Glutamatergic neuron (in vitro differentiated cells): ENCODE measurements around the gene NDUFS2. TPM values are rescaled to one million over a fixed set of nuclear protein-coding genes. Genes with fewer than 3 reads are reported as not detected.

ENCODE experiments used
- DNase-seq: peaks from one replicate; pipeline ENCODE4 v3.0.0; 2022
- H3K27ac Mint-ChIP-seq: one replicate; pipeline ENCODE4 v1.8.0; 2020; ENCODE audit warnings: mild to moderate bottlenecking, mixed read lengths, inconsistent platforms; ENCODE audit not compliant: unreplicated experiment
- H3K27me3 Mint-ChIP-seq: one replicate; pipeline ENCODE4 v1.8.0; 2020; ENCODE audit warnings: mild to moderate bottlenecking, moderate library complexity, mixed read lengths, inconsistent platforms; ENCODE audit not compliant: unreplicated experiment
- H3K36me3 Mint-ChIP-seq: one replicate; pipeline ENCODE4 v1.8.0; 2020; ENCODE audit warnings: mild to moderate bottlenecking, mixed read lengths, inconsistent platforms; ENCODE audit not compliant: unreplicated experiment
- H3K4me1 Mint-ChIP-seq: one replicate; pipeline ENCODE4 v1.8.0; 2020; ENCODE audit warnings: mild to moderate bottlenecking, low read depth, mixed read lengths, inconsistent platforms; ENCODE audit not compliant: unreplicated experiment
- H3K4me3 Mint-ChIP-seq: one replicate; pipeline ENCODE4 v1.8.0; 2020; ENCODE audit warnings: mild to moderate bottlenecking, mixed read lengths, inconsistent platforms; ENCODE audit not compliant: unreplicated experiment
- H3K9me3 Mint-ChIP-seq: one replicate; pipeline ENCODE4 v1.8.0; 2020; ENCODE audit warnings: mild to moderate bottlenecking, moderate library complexity, mixed read lengths, inconsistent platforms; ENCODE audit not compliant: unreplicated experiment
- total RNA-seq: library from RNA; stranded (reverse); fragmentation: NEBNext Ultra II Directional; extraction: Animal tissue kit (Norgen Biotek cat#: 25700); gene quantifications from one replicate; pipeline ENCODE4 v1.2.1, GENCODE V29; 2021; ENCODE audit not compliant: unreplicated experiment
- TF ChIP-seq, protein P1 (sequence below): fragments of 200-600 bp; sonication (generic); IDR thresholded peaks from one replicate; pipeline ENCODE4 v1.5.0; 2021; ENCODE audit not compliant: partially characterized antibody, unreplicated experiment

Gene NDUFS2
- total RNA-seq, 1 donor from 2014 or later, result 112 TPM

DNA sequence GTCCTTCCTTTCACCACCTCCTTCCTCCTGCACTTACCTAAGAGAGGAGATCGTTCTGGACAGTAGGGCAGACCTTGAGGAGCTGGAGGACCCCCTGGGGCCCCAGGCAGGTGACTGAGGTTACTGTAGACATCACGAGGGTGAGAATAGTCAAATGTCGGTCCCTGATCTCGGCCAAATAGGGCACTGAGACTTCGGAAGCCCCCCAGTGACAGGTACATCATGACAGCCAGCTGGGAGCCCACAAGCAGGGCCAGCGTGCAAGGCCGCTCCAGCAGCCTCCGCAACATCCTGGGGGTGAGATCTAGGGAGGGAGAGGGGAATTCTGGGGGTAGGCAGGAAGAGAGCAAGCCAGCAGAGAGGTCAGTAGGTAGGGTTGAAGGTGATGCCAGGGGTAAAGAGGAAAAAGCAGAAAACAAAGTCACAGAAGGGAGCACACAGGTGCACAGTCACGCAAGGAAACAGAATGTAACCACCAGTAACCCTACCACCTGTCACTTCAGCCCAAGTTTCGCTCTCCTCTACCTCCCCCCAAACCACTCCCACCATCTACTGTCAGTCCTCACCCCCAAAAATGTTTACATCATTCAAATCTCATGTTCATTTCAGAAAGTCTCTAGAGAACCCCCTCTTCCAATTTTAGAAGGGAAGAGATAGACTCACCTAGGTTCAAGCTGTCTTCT lies 26.3 kb upstream of the NDUFS2 start:
- H3K27me3 Mint-ChIP-seq, result peaks cover 14% of the 10 kb centered on the region
- DNase-seq, result no peak
- H3K4me3 Mint-ChIP-seq, result peak overlapping the region; percentile 100
- TF ChIP-seq, protein P1, sequence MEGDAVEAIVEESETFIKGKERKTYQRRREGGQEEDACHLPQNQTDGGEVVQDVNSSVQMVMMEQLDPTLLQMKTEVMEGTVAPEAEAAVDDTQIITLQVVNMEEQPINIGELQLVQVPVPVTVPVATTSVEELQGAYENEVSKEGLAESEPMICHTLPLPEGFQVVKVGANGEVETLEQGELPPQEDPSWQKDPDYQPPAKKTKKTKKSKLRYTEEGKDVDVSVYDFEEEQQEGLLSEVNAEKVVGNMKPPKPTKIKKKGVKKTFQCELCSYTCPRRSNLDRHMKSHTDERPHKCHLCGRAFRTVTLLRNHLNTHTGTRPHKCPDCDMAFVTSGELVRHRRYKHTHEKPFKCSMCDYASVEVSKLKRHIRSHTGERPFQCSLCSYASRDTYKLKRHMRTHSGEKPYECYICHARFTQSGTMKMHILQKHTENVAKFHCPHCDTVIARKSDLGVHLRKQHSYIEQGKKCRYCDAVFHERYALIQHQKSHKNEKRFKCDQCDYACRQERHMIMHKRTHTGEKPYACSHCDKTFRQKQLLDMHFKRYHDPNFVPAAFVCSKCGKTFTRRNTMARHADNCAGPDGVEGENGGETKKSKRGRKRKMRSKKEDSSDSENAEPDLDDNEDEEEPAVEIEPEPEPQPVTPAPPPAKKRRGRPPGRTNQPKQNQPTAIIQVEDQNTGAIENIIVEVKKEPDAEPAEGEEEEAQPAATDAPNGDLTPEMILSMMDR, result no peak
- no peak overlapping the region for H3K27ac Mint-ChIP-seq
- H3K9me3 Mint-ChIP-seq, result peaks cover 9% of the 10 kb centered on the region
- peaks cover 7% of the 10 kb centered on the region for H3K36me3 Mint-ChIP-seq
- H3K4me1 Mint-ChIP-seq, result peaks cover 8% of the 10 kb centered on the region

DNA sequence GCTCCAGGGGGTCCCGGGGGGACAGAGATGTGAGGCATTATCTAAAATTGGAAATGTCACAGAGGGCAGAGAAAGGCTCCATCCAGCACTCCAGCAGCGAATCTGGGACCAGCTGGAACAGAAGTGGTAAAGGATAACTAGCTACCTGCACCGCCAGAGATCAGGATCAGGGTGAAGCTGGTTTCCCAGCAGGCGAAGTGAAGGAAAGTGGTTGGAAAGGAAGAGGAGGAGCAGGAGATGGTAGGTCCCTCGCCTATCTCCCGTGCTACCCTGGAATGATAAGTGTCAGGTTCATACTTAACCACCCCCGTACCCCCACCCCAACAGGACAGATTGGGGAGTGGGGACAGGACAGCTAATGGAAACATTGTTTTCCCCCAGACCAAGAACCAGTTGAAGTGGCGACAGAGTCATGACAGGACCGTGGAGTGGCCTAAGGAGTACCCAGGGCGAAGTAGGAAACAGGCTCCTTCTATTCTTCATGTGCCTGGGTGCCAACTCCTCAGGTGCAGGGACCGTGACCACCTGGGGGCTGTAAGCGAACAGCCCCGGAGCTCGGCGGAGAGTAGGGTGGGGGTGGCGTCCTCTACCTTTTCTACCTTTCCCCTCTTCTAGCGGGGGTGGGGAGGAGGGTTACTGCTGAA lies 25.6 kb upstream of the NDUFS2 start:
- DNase-seq, result no peak
- TF ChIP-seq, protein P1, result no peak
- Mint-ChIP-seq H3K27me3 (peaks cover 14% of the 10 kb centered on the region), H3K4me3 (peak overlapping the region; percentile 100), H3K4me1 (peaks cover 8% of the 10 kb centered on the region), H3K36me3 (peaks cover 7% of the 10 kb centered on the region), H3K27ac (peak overlapping the region; percentile 98), H3K9me3 (peaks cover 11% of the 10 kb centered on the region)

DNA sequence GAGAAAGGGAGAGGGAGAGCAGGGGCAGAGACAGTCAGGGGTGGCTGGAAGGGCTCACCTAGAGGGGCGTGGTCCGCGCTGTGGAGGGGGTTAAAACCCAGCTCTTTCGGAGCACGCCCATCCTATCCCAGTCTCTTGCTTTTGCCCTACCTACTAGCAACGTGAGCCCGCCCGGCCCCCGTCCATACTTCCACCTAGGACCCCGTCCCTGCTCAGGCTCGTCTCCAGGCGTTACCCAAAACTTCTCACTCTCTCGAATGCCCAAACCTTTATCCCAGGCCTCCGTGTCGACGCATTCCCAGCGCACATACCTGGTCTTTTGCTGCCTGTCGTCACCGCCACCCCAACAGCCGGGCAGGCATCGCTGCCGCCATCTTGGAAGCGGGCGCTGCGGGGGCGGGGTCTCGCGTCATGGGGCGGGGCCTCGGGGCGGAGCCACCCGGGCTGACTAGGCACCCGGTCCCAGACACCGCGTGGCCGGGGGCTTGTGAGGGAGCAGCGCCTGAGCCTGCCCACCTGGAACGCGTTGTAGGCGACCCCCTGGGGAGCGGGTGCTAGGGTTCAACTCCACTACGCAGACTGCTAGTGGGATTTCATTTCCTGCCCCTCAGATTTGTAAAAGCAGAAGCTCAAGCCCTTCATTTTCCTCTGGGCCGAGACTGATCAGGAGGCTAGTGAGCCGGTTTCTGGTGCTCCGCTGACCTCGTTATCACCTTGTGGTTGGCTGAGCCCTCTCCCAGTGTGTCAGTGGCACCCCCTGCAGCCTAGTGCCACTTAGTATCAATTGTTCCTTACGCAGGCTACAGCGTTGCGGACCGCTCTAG lies 24.8 kb upstream of the NDUFS2 start, which contains the start of gene B4GALT3:
TSS of gene B4GALT3 (minus strand) at position 396 of the 824 bp plus-strand sequence. CDS start 1,447 bp downstream, outside the sequence.
- peaks cover 7% of the 10 kb centered on the region for H3K36me3 Mint-ChIP-seq
- H3K27ac Mint-ChIP-seq, result peak within 1 kb of the TSS; percentile 98
- H3K9me3 Mint-ChIP-seq, result peaks cover 11% of the 10 kb centered on the region
- TF ChIP-seq, protein P1, result no peak
- peak within 1 kb of the TSS; percentile 100 for H3K4me3 Mint-ChIP-seq
- peaks cover 14% of the 10 kb centered on the region for H3K27me3 Mint-ChIP-seq
- DNase-seq, result peak; percentile 98
- peaks cover 8% of the 10 kb centered on the region for H3K4me1 Mint-ChIP-seq

DNA sequence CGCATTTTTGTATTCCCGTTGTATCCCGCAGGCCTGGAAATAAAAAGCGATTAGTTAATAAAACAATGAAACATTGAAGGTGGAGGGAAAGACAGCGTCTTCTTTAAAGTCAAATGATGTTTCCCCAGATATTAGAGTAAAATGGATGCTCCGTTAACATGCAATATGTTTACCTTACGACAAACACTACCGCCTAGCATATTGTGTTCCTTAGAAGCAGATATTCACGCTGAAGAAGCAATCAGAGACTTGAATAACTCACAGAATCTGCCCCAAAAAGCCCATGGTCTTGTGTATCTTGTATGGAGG lies 24.3 kb upstream of the NDUFS2 start:
- Mint-ChIP-seq H3K4me1 (peaks cover 8% of the 10 kb centered on the region), H3K27ac (peak overlapping the region; percentile 98), H3K36me3 (peaks cover 5% of the 10 kb centered on the region), H3K4me3 (peak overlapping the region; percentile 100), H3K9me3 (peaks cover 11% of the 10 kb centered on the region), H3K27me3 (peaks cover 14% of the 10 kb centered on the region)
- TF ChIP-seq, protein P1, result no peak
- no peak for DNase-seq
